HEK293T (cell line): ENCODE measurements around the gene ARMH3.

ENCODE experiments used
- ARNT ChIP-seq: fragments of 450-650 bp; IDR thresholded peaks from 2 replicates; pipeline ENCODE4 v1.6.1; 2017; ENCODE audit warnings: mild to moderate bottlenecking
- BHLHE40 ChIP-seq: fragments of 450-650 bp; IDR thresholded peaks from 2 replicates; pipeline ENCODE4 v1.6.1; 2016; ENCODE audit warnings: mild to moderate bottlenecking, moderate library complexity, borderline replicate concordance
- FOXK2 ChIP-seq: fragments of 450-650 bp; IDR thresholded peaks from 2 replicates; pipeline ENCODE4 v1.6.1; 2016; ENCODE audit warnings: mild to moderate bottlenecking
- FOXM1 ChIP-seq: fragments of 450-650 bp; IDR thresholded peaks from 2 replicates; pipeline ENCODE4 v1.6.1; 2017; ENCODE audit warnings: mild to moderate bottlenecking, borderline replicate concordance
- L3MBTL2 ChIP-seq: fragments of 450-650 bp; conservative IDR thresholded peaks from 2 replicates; pipeline ENCODE4 v1.6.1; 2016; ENCODE audit warnings: mild to moderate bottlenecking
- LEF1 ChIP-seq: fragments of 450-650 bp; IDR thresholded peaks from 2 replicates; pipeline ENCODE4 v1.6.1; 2017; ENCODE audit warnings: mild to moderate bottlenecking, borderline replicate concordance
- SP1 ChIP-seq: fragments of 450-650 bp; IDR thresholded peaks from 2 replicates; pipeline ENCODE4 v1.6.1; 2017
- TARDBP ChIP-seq: fragments of 450-650 bp; IDR thresholded peaks from 2 replicates; pipeline ENCODE4 v1.6.1; 2016

DNA sequence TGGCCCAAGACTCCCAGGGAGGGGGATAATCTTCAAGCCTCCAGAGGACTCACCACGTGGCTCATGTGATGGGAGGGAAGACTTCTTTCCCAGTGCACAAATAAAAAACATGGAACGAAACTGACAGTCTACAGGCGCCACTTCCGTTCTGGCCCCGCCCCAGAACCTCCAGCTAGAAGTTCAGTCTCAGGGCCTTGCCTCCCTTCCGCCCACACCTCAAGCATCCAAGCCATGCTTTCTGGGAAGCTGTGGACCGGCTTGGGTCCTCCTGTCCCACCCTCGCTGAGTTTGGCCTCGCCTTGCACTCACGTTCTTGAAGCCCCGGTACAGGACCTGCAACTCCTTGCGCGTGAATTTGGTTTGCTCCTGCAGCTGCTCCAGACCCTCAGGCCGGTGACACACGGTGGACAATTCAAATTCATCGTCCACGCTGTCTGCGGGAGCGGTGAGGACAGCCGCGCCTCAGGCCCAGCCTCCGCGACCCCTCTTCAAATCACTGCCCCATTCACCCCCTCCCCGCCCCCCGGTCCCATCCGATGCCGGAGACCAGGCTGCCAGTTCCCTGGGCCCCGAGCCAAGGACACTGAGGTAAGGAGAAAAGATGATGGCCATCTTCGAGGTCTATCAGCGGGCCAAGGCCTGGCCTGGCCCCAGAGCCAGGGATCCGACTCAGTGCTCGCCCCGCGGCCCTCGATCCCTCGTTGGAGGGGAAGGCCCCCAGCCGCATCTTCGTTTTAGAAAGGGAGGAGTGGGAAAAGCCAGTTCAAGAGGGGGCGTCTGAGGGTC lies 227.0 kb downstream of the ARMH3 start:
- no peak for TF ChIP-seq FOXM1
- TF ChIP-seq ARNT = no peak
- TF ChIP-seq BHLHE40 = no peak
- no peak for TF ChIP-seq SP1
- no peak for TF ChIP-seq LEF1
- TF ChIP-seq FOXK2 = no peak
- no peak for TF ChIP-seq TARDBP
- TF ChIP-seq L3MBTL2 = no peak
